ENCODE results near the gene KRT79.
A peak's percentile ranks its signal among the peaks of the same experiment; 100 is the strongest.

KRT79 gene

GRCh38 chr12:52823761-52824450 lies 10.2 kb downstream of the KRT79 start:
- H3K4me3 ChIP-seq (ENCODE audit: low read length), result no peak overlapping the region
- DNase-seq (ENCODE audit: low read depth, low spot score), result no peak

GRCh38 chr12:52822771-52823510 lies 11.2 kb downstream of the KRT79 start:
- DNase-seq (ENCODE audit: low read depth, low spot score), result no peak
- H3K4me3 ChIP-seq (ENCODE audit: low read length), result no peak overlapping the region

- H3K4me3 ChIP-seq (ENCODE audit: low read length), result no peak overlapping the region
- no peak for DNase-seq (ENCODE audit: low read depth, low spot score)
Observed at GRCh38 chr12:52821826-52822660, 12.1 kb downstream of the KRT79 start.

- H3K4me3 ChIP-seq (ENCODE audit: low read length), result no peak overlapping the region
- DNase-seq (ENCODE audit: low read depth, low spot score), result no peak
Observed at GRCh38 chr12:52821071-52821730, 12.9 kb downstream of the KRT79 start.

DNA sequence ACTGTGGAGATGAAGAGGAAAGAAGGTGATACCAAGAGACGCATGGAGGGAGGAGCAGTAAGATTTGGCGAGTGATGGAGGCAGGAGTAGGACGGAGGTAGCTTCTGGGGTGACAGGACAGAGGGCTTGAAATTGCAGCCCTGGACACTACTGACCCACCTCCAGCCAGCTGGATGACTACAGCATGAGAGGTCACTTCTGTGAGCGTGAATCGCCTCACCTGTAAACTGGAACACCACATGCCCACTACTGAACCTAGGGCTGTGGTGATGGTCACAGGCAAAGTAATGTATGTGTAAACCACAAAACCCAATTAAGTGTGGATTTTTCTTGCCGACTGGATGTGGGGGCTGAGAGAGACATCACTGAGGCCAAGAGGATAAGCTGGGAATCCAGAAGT lies 13.6 kb downstream of the KRT79 start:
- no peak overlapping the region for H3K4me3 ChIP-seq (ENCODE audit: low read length)
- no peak for DNase-seq (ENCODE audit: low read depth, low spot score)

GRCh38 chr12:52819731-52820510 lies 14.2 kb downstream of the KRT79 start:
- DNase-seq (ENCODE audit: low read depth, low spot score), result no peak

GRCh38 chr12:52818887-52819420 lies 15.2 kb downstream of the KRT79 start:
- H3K4me3 ChIP-seq (ENCODE audit: low read length), result no peak overlapping the region
- DNase-seq (ENCODE audit: low read depth, low spot score), result no peak

More at GRCh38 chr12:52819731-52820510, 14.2 kb downstream of the KRT79 start:
- no peak overlapping the region for H3K4me3 ChIP-seq (ENCODE audit: low read length)

DNA sequence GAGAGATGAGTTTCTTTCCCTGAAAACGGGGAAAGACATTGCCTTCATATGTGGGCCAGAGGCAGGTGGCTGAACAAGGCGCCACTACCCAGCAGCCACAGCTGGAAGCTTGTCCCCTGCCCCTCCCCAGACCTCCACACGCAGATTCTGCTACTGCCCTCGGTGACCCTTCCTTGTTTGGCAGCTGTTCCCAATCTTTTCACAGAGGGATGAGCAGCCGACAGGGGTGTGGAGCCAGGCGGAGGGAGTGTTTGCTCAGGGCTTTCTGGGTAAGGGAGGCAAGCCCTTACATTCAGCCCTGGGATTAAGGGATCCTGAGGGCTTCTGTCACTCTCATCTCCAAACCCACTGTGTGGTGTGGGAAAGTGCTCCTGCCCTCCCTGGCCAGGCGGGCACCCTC lies 15.7 kb downstream of the KRT79 start:
- DNase-seq (ENCODE audit: low read depth, low spot score), result no peak
- no peak overlapping the region for H3K4me3 ChIP-seq (ENCODE audit: low read length)

DNA sequence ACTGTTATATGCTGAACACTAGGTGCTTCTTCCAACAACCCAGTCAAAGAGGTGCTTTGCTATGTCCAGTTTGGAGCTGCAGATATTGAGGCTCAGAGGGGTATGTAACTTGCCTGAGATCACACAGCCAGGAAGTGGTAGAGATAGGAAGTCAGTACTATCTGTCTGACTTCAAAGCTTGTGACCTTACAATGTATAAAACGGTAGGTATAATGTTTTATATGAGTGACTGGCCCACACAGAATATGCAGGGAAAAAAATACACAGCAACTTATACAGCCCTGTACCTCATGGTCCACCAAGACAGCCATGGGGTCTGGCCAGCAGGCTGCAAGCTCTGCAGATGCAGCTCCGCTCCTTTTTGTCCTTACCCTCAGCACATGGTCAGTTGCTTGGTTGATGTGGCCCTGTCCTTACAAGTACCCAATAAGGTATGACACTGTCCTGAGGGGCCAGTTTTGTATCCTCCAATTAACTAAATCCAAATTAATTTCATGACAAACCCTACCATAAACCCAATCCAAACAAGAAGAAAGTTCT lies 16.3 kb downstream of the KRT79 start:
- H3K4me3 ChIP-seq (ENCODE audit: low read length), result no peak overlapping the region
- peak; percentile 57 for DNase-seq (ENCODE audit: low read depth, low spot score)

GRCh38 chr12:52817003-52817698 lies 17.0 kb downstream of the KRT79 start:
- no peak for DNase-seq (ENCODE audit: low read depth, low spot score)
- no peak overlapping the region for H3K4me3 ChIP-seq (ENCODE audit: low read length)

- H3K4me3 ChIP-seq (ENCODE audit: low read length), result no peak overlapping the region
- no peak for DNase-seq (ENCODE audit: low read depth, low spot score)
Observed at GRCh38 chr12:52815676-52816588, 18.2 kb downstream of the KRT79 start.

DNA sequence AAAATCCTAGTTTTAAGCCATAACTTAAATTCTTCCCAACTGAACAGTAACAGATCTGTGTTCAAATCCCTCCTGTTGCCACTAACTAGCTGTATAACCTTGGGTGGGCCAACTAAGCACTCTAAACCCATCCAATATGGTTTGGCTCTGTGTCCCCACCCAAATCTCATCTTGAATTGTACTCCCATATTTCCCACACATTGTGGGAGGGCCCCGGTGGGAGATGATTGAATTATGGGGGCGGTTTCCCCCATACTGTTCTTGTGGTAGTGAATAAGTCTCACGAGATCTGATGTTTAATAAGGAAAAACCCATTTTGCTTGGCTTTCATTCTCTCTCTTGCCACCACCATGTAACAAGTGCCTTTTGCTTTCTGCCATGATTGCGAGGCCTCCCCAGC lies 18.9 kb downstream of the KRT79 start:
- DNase-seq (ENCODE audit: low read depth, low spot score), result no peak
- no peak overlapping the region for H3K4me3 ChIP-seq (ENCODE audit: low read length)

GRCh38 chr12:52814710-52815155 lies 19.4 kb downstream of the KRT79 start:
- H3K4me3 ChIP-seq (ENCODE audit: low read length), result no peak overlapping the region
- DNase-seq (ENCODE audit: low read depth, low spot score), result no peak

GRCh38 chr12:52813885-52814709 lies 20.0 kb downstream of the KRT79 start, which contains the start of gene KRT4:
TSS of gene KRT4 (minus strand) at chr12:52814116. CDS start at chr12:52814058, 58 bp downstream.
- no peak for DNase-seq (ENCODE audit: low read depth, low spot score)
- H3K4me3 ChIP-seq (ENCODE audit: low read length), result no peak within 1 kb of the TSS

DNA sequence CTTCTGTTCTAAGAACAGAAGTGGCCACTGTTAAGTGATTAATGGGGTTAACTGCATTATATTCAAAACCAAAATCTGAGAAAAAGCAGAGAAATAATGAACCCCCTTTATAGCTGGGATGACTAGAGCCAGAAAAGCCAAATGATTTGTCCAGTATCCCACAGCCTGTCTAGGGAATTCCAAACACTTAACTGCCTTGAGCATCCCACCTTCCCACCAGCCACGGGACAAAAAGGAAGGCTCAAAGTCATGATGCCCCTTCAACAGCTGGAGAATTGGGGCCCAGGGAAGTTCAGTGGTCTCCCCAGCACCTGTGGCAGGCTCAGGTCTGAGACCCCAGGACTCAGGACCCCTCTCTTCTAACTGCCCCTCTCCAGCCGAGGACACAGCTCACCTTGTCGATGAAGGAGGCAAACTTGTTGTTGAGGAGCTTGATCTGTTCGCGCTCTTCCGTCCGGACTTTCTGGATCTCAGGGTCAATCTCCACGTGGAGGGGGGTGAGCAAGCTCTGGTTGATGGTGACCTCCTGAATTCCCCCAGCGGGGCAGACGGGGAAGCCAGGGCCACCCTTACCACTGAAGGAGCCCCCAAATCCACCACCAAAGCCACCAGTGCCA lies 20.8 kb downstream of the KRT79 start:
- H3K4me3 ChIP-seq (ENCODE audit: low read length), result no peak overlapping the region
- no peak for DNase-seq (ENCODE audit: low read depth, low spot score)

Data from Jurkat, Clone E6-1 (cell line).